ENCODE data around the gene INO80B.

Gene INO80B

DNA sequence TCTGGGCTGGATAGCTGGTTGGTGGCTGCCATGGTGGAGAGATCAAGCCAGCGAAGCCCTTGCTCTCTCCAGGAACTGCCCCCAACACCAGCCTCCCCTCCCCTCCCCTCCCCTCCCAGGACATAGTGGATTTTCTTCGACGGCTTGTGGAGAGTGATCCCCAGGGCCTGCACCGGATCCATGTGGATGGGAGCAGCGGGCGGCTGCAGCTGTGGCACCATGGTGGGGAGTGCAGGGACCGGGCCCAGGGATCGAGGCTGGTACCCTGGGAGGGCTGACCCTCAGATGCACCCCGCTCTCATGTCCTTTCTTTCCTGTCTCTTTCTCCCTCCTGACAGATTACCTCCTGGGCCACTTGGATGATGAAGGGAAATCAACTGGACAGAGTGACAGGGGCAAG lies 35.0 kb downstream of the INO80B start:
- Histone ChIP-seq H3K9me3 (ENCODE audit: severe bottlenecking) (no peaks in the 10 kb centered on the region), H3K4me3 (ENCODE audit: low read depth, low read length) (peak overlapping the region; percentile 2; the same call in 1 of the 2 replicates), H3K27ac (peak overlapping the region; percentile 65), H3K36me3 (peaks cover 62% of the 10 kb centered on the region), H3K27me3 (ENCODE audit: insufficient read depth, low read depth, severe bottlenecking) (no peaks in the 10 kb centered on the region)
- DNase-seq: no peak
- TF ChIP-seq, protein P1, sequence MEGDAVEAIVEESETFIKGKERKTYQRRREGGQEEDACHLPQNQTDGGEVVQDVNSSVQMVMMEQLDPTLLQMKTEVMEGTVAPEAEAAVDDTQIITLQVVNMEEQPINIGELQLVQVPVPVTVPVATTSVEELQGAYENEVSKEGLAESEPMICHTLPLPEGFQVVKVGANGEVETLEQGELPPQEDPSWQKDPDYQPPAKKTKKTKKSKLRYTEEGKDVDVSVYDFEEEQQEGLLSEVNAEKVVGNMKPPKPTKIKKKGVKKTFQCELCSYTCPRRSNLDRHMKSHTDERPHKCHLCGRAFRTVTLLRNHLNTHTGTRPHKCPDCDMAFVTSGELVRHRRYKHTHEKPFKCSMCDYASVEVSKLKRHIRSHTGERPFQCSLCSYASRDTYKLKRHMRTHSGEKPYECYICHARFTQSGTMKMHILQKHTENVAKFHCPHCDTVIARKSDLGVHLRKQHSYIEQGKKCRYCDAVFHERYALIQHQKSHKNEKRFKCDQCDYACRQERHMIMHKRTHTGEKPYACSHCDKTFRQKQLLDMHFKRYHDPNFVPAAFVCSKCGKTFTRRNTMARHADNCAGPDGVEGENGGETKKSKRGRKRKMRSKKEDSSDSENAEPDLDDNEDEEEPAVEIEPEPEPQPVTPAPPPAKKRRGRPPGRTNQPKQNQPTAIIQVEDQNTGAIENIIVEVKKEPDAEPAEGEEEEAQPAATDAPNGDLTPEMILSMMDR (IDR thresholded peaks at IDR 0.05; ENCODE audit: low read depth, low read length): no peak

DNA sequence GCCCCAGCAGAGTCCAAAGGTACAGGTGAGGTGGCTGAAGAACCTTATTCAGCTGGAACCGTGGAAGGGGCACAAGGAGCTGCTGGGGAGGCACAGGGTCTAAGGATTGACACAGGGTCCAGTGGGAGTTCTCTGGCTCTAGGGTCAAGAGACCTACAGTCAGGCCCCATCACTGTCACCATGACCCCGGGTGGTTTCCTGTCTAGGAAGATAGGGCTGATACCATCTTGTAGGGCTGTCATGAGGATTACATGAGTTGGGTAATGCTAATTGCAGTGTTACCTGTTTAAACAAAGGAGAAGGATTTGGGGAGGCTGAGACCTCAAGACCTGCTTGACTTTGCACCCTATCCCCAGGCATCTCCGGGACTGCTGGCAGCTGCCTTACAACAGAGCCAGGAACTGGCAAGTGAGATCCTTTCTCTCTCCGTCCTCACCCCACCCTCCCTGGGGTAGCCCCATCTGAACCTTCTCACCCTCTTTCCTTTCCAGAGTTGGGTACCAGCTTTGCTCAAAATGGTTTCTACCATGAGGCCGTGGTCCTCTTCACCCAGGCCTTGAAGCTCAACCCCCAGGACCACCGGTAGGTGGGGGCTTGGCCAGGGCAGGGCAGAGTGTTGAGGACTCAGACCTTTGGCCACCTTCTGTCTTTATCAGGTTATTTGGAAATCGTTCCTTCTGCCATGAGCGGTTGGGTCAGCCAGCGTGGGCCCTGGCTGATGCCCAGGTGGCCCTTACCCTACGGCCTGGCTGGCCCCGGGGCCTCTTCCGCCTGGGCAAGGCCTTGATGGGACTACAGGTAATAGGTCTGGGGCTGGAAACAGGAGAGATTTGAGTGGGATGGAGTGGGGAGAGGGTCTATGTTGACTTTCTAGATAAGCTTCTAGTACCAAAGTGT lies 37.0 kb downstream of the INO80B start:
- Histone ChIP-seq H3K9me3 (ENCODE audit: severe bottlenecking) (no peaks in the 10 kb centered on the region), H3K27ac (no peak overlapping the region), H3K36me3 (peaks cover 62% of the 10 kb centered on the region), H3K27me3 (ENCODE audit: insufficient read depth, low read depth, severe bottlenecking) (no peaks in the 10 kb centered on the region), H3K4me3 (ENCODE audit: low read depth, low read length) (no peak overlapping the region)
- no peak for DNase-seq
- TF ChIP-seq, protein P1 (IDR thresholded peaks at IDR 0.05; ENCODE audit: low read depth, low read length): no peak

GRCh38 chr2:74493546-74493945 lies 38.7 kb downstream of the INO80B start:
- H3K36me3 ChIP-seq: peaks cover 58% of the 10 kb centered on the region
- DNase-seq: no peak
- no peak overlapping the region for H3K27ac ChIP-seq
- TF ChIP-seq, protein P1 (IDR thresholded peaks at IDR 0.05; ENCODE audit: low read depth, low read length): no peak
- H3K9me3 ChIP-seq (ENCODE audit: severe bottlenecking): no peaks in the 10 kb centered on the region
- no peaks in the 10 kb centered on the region for H3K27me3 ChIP-seq (ENCODE audit: insufficient read depth, low read depth, severe bottlenecking)
- no peak overlapping the region for H3K4me3 ChIP-seq (ENCODE audit: low read depth, low read length)

DNA sequence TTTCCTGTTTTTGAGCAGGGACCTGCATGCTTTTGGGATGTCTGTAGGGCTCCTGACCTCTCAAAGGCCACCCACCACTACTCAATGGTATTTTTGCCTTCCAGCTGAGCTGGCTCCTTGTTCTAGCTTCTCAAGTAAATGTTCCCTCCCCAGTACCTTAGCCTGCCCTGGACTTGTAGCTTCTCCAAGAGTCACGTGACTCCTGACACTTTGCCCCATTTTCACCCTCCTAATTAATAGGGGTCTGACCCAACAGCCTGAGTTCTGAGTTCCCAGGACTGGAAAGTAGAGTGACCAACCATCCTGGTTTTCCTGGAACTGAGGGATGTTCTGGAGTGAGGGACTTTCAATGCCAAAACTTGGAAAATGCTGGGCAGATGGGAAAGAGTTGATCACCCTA lies 40.6 kb downstream of the INO80B start:
- Histone ChIP-seq H3K4me3 (ENCODE audit: low read depth, low read length) (no peak overlapping the region), H3K36me3 (peaks cover 56% of the 10 kb centered on the region), H3K27ac (no peak overlapping the region), H3K27me3 (ENCODE audit: insufficient read depth, low read depth, severe bottlenecking) (no peaks in the 10 kb centered on the region), H3K9me3 (ENCODE audit: severe bottlenecking) (no peaks in the 10 kb centered on the region)
- no peak for DNase-seq
- TF ChIP-seq, protein P1 (IDR thresholded peaks at IDR 0.05; ENCODE audit: low read depth, low read length): no peak

- Histone ChIP-seq H3K27ac (no peak overlapping the region), H3K36me3 (peaks cover 39% of the 10 kb centered on the region), H3K9me3 (ENCODE audit: severe bottlenecking) (no peaks in the 10 kb centered on the region), H3K27me3 (ENCODE audit: insufficient read depth, low read depth, severe bottlenecking) (no peaks in the 10 kb centered on the region), H3K4me3 (ENCODE audit: low read depth, low read length) (no peak overlapping the region)
- TF ChIP-seq, protein P1 (IDR thresholded peaks at IDR 0.05; ENCODE audit: low read depth, low read length): no peak
- no peak for DNase-seq
These were observed 42.3 kb downstream of the INO80B start for GRCh38 chr2:74496997-74497776.
